HG02981 (cell line): ENCODE data around the gene CTDSPL2.
A peak's percentile ranks its signal among the peaks of the same experiment; 100 is the strongest.
"Not testable (repeated sequence)": the region's sequence is repeated elsewhere in the genome, so short reads cannot be mapped to it uniquely, and the experiment has no call there.

Experiments
- ATAC-seq: cut with Tn5 transposase; IDR thresholded peaks from one replicate; pipeline ENCODE4 v1.9.1; 2021; ENCODE audit warnings: mild to moderate bottlenecking, moderate library complexity; ENCODE audit not compliant: unreplicated experiment

Gene CTDSPL2

DNA sequence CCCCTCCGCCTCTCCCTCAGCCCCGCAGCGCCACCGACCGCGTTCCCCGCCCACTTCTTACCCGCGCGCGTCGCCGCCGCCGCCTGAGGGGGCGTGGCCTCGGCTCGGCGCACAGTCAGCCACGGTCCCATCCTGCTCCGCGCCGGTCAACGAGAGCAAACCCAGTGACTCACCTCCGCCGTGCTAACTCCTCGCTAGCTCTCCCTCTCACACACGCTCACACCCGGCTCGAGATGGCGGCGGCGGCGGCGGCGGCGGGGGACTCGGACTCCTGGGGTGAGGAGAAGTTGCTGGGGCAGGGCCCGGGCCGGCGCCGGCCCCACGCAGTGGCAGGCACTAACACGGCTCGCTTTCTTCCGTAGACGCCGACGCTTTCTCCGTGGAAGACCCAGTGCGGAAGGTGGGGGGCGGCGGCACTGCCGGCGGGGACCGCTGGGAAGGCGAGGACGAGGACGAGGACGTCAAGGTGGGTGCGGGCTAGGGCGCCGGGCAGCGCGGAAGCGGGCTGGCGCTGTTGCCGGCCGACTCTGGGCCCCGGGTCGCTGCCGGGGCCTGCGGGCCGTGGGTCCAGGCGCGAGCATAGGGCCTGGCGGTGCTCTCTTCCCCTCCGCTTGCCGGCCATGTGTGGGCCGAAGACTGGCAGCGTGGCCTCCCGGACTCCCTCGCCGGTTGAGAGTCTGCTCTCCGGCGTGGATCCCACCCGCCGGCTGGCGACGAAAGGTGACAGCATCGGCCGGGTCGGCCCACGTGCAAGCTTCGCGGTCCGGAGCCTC is 109.7 kb downstream of the CTDSPL2 start, which contains the start of gene EIF3J:
TSS of gene EIF3J (plus strand) at position 186 of the 773 bp plus-strand sequence. CDS start at position 234, 48 bp downstream.
- peak; percentile 85 for ATAC-seq

DNA sequence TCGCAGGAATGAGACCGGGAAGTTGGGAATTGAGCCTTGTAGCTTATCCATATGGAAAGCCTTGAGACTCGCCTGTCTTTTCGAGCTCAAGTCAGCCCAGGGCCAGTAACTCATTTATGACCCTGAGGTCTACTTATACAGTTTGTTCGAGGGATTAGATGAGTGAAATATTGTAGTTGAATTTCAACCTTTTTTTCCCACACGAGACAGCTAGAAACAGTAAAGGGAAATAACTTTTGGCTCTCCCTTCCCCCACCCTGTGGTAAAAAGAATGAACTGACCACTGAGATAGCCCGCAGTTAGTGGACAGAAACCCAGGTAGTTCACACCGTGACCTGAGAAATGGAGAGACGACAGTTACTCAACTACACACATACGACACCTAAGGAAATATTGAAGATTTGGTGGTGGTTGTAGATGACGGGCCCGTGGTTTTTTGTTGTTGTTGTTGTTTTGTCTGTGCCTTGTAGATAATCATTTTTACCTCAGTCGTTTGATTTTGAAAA is 110.4 kb downstream of the CTDSPL2 start:
- ATAC-seq, result no peak

GRCh38 chr15:44541282-44541958 is 114.0 kb downstream of the CTDSPL2 start:
- ATAC-seq, result no peak

DNA sequence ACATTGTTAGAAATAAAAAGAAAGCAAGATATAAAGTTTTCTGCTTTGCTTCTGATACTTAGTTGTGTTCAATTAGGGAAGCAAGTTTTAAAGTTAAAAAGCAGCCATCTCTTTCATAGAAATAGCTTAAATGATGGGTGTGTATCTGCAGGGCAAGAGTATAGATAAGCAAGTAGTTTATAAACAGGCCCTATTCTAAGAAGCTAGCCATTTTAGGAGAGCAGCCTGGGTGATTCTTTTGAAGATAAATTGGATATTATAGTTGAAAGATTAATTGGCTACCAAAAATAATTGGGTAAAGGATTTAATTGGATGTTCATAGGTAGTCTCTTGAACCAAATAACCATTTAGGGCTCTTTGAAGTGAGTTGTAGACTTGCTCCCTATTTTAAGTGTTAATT is 115.2 kb downstream of the CTDSPL2 start:
- no peak for ATAC-seq

GRCh38 chr15:44544745-44545144 is 117.3 kb downstream of the CTDSPL2 start:
- ATAC-seq, result not testable (repeated sequence)

DNA sequence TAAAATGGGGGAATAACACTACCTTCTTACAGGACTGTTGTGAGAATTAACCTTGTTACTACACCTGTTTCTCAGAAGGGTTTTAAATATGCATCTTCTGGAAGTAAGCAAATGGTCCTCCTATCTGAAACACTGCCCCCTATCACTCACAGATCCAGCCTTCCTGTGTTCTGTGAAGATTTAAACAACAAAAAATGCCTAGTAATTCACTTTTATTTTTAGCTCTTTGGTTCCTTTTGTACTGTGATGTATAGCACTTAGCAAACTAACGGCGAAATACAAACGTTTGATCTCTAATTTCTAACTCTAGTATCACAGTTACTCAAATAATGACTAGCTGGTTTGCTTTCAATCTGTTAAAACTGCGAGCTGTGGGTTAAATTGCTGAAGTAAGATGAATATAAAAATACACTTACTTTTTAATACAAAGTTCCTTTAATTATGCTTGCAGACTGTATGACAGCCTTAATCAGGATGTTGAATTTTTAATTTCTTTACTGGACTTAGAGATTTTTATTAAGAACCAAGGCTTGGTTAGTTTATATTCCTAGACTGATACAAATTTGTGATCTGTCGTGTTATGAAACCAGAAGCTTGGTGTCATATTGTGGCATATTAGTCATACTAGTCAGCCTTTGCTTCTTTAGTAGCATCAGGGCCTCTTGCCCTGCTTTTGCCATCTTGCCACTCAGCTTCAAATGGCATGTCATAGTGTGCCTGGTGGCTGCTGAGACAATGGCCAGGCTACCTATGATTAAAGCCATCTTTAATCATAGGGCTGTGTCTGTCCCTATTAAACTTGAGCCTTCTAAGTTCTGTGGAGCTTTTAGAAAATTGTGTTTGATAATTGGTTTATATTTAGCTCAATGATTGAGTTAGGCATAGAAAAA is 118.7 kb downstream of the CTDSPL2 start:
- ATAC-seq, result peak; percentile 85

DNA sequence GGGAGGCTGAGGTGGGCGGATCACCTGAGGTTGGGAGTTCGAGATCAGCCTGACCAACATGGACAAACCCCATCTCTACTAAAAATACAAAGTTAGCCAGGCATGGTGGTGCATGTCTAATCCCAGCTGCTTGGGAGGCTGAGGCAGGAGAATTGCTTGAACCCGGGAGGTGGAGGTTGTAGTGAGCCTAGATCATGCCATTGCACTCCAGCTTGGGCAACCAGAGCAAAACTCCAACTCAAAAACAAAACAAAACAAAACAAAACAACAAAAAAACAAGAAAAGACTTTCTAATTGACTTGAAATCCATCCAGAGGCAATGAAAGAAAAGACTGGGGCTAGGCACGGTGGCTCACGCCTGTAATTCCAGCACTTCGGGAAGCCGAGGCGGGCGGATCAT is 121.7 kb downstream of the CTDSPL2 start:
- ATAC-seq, result not testable (repeated sequence)

GRCh38 chr15:44550256-44550655 is 122.8 kb downstream of the CTDSPL2 start:
- ATAC-seq, result no peak

GRCh38 chr15:44550734-44551133 is 123.3 kb downstream of the CTDSPL2 start:
- no peak for ATAC-seq

GRCh38 chr15:44554934-44555723 is 127.7 kb downstream of the CTDSPL2 start:
- ATAC-seq, result no peak

DNA sequence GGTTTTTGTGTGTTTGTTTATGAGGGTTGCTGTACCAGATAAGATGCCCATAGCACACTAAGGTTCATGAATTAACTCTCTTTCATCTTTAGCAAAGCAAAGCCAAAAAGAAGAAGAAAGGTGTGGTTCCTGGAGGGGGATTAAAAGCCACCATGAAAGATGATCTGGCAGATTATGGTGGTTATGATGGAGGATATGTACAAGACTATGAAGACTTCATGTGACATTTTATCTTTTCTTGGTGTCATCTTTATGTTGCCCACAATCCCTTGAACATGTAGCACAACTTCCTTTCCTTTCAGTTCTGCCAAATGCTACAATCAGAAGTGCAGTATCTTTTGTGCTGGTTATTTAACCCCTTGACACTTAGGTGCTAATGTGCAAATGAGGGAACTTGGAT is 133.5 kb downstream of the CTDSPL2 start:
- not testable (repeated sequence) for ATAC-seq

DNA sequence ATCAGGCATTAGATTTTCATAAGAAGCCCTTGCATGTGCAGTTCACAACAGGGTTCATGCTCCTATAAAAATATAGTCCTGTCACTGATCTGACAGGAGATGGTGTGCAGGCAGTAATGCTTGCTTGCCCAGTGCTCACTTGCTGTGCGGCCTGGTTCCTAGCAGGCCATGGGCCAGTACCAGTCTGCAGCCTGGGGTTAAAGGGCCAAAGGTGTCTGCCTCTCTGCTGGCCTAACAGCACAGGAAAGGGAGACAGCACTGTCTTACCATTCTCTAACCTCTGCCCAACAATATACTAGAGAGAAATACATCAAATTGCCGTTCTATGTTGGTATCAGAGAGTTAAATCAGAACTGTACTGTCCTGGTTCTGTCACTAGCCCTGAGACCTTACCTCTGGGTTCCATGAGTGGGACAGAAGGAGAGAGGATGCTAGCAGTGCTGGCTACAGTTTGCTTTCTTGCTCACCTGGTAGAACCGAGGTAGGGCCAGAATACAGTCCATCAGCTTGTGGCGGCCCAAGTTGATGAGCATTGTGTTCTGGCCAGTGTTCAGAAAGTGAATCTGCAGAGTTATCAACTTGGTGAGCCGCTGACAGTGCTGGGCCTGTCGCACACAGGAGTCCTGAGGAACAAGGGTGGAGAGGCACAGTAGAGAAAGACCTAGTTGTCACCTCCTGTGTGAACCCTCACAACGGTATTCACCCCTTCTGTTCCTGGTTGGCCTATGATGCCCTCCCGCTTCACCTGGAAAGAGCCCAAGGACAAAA is 138.1 kb downstream of the CTDSPL2 start:
- no peak for ATAC-seq

GRCh38 chr15:44566155-44566540 is 138.7 kb downstream of the CTDSPL2 start:
- no peak for ATAC-seq

DNA sequence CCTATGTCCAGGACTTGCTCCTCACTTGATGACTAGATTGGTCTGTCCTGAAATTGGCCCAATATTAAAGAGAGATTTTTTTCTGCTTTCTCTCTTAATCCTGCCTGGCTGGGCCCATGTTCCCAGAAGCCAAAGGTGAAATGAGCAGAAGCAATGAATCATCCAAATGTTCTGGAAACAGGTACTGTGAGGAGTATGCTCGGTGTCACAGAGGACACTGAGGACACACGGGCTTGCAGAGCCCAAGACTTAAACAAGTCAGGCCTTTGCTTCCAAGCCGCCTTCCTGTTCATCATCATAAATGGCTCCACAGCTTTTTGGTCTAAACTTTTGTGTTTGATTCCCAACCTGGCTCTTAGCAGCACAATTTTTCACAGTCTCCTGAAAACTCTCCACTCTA is 140.9 kb downstream of the CTDSPL2 start:
- no peak for ATAC-seq

GRCh38 chr15:44569316-44569715 is 141.9 kb downstream of the CTDSPL2 start:
- ATAC-seq, result no peak

DNA sequence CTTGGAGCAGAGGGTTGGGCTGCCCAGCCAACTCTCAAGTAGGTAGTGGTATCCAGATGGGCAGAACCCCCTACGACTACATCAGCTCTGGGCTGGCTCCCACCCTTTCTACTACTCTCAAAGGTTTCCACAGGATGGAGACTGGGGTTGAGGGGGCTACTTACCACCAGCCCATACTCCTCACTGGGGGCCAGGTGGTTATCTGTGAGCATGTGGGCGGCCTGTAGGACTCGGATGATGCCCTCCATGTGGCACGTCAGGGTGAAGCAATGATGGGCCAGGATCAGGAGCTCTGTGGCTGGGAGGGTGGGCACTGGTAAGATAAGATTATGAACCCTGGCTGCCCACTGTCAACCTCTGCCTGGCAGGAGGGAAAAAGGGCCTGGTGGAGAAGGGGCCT is 142.9 kb downstream of the CTDSPL2 start:
- no peak for ATAC-seq

DNA sequence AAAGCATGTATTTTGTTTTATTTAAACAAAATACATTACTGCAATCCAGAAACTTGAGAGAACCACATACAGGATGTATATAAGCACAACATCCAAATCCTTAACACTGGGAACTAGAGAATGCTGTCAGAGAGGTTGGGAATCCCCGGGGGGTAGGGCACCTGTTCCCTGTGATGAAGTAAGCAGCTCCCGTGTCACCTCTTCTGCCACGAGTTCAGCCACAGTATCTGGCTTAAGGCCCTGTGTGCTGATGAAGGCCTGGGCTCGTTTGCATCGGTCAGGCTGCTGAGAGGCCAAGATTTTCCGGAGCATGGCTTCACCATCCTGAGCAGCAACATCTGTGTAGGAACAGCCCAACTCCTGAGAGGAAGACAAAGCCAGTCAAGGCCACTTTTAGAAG is 146.0 kb downstream of the CTDSPL2 start:
- ATAC-seq, result no peak

DNA sequence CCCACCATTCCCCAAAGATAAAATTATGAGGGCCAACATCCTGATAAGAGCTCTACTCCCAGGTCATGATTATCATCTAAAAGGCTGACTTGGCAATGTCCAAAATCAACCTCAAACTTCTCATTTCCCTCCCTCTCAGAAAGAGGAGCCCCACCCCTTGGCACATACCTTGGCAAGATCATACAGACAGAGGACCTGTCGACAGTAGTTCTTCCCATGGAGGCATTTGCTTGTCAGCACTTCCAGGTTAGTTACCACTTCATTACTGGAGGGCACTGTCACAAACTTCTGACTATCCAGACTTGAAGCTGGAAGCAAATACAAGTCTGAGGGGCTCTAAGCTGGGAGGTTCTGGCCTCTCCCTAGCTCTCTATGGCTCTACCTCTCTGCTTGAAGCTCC is 147.3 kb downstream of the CTDSPL2 start:
- ATAC-seq, result no peak
